Activated naive CD4-positive, alpha-beta T cell treated with anti-CD3 and anti-CD28 coated beads, Interleukin-2, amount 50 U/mL, for 72 hours (primary cell): ENCODE measurements around the gene GHR. TPM values are rescaled to one million over a fixed set of nuclear protein-coding genes. Genes with fewer than 3 reads are reported as not detected.

Source experiments
- ATAC-seq, 2 donors: fragments of 150-1000 bp; cut with Tn5 transposase; 2 replicates each; pipeline ENCODE4 v1.10.0; 2021; ENCODE audit warnings: mild to moderate bottlenecking in 2 of 2, moderate library complexity in 2 of 2
- DNase-seq, 2 donors: peaks; one replicate each; pipeline ENCODE4 v3.0.0; 2021 to 2022; ENCODE audit warnings: low spot score in 2 of 2
- H3K27ac Mint-ChIP-seq, 2 donors: one replicate each; pipeline ENCODE4 v1.8.0; 2022; ENCODE audit warnings: mild to moderate bottlenecking in 2 of 2, mixed read lengths in 2 of 2
- H3K36me3 Mint-ChIP-seq, 2 donors: one replicate each; pipeline ENCODE4 v1.8.0; 2022; ENCODE audit warnings: mixed read lengths in 2 of 2
- H3K9me3 Mint-ChIP-seq, 2 donors: one replicate each; pipeline ENCODE4 v1.8.0; 2022; ENCODE audit warnings: mixed read lengths in 2 of 2
- total RNA-seq, 2 donors: library from RNA; stranded (reverse); gene quantifications; one replicate each; pipeline ENCODE4 v1.2.3, GENCODE V29; 2022

Gene GHR
- total RNA-seq, 2 donors from 2014 or later, result not detected

- ATAC-seq, result no peak
- no peak overlapping the region for H3K27ac Mint-ChIP-seq
- DNase-seq, result no peak
- H3K9me3 Mint-ChIP-seq, result no peaks in the 10 kb centered on the region
- no peaks in the 10 kb centered on the region for H3K36me3 Mint-ChIP-seq
These were observed 208.0 kb downstream of the GHR start for GRCh38 chr5:42631241-42631640.

GRCh38 chr5:42632354-42632900, 209.2 kb downstream of the GHR start:
- no peaks in the 10 kb centered on the region for H3K9me3 Mint-ChIP-seq
- ATAC-seq (no peak), DNase-seq (no peak)
- H3K36me3 Mint-ChIP-seq, result no peaks in the 10 kb centered on the region
- no peak overlapping the region for H3K27ac Mint-ChIP-seq

GRCh38 chr5:42634575-42634974, 211.3 kb downstream of the GHR start:
- Mint-ChIP-seq H3K36me3 (no peaks in the 10 kb centered on the region), H3K9me3 (no peaks in the 10 kb centered on the region), H3K27ac (no peak overlapping the region)
- DNase-seq (no peak), ATAC-seq (no peak)

GRCh38 chr5:42636425-42636824, 213.2 kb downstream of the GHR start:
- DNase-seq, result no peak
- no peaks in the 10 kb centered on the region for H3K36me3 Mint-ChIP-seq
- no peaks in the 10 kb centered on the region for H3K9me3 Mint-ChIP-seq
- no peak overlapping the region for H3K27ac Mint-ChIP-seq
- no peak for ATAC-seq

GRCh38 chr5:42636946-42637345, 213.7 kb downstream of the GHR start:
- no peaks in the 10 kb centered on the region for H3K36me3 Mint-ChIP-seq
- DNase-seq (no peak), ATAC-seq (no peak)
- H3K27ac Mint-ChIP-seq, result no peak overlapping the region
- no peaks in the 10 kb centered on the region for H3K9me3 Mint-ChIP-seq

GRCh38 chr5:42638972-42639371, 215.7 kb downstream of the GHR start:
- Mint-ChIP-seq H3K36me3 (no peaks in the 10 kb centered on the region), H3K9me3 (no peaks in the 10 kb centered on the region), H3K27ac (no peak overlapping the region)
- ATAC-seq, result no peak
- DNase-seq, result no peak

GRCh38 chr5:42640835-42641234, 217.6 kb downstream of the GHR start:
- no peak overlapping the region for H3K27ac Mint-ChIP-seq
- ATAC-seq, result no peak

GRCh38 chr5:42641336-42642005, 218.2 kb downstream of the GHR start:
- H3K27ac Mint-ChIP-seq, result no peak overlapping the region
- ATAC-seq (no peak), DNase-seq (no peak)
- no peaks in the 10 kb centered on the region for H3K9me3 Mint-ChIP-seq
- no peaks in the 10 kb centered on the region for H3K36me3 Mint-ChIP-seq

More at GRCh38 chr5:42640835-42641234, 217.6 kb downstream of the GHR start:
- Mint-ChIP-seq H3K9me3 (no peaks in the 10 kb centered on the region), H3K36me3 (no peaks in the 10 kb centered on the region)
- DNase-seq, result no peak

- ATAC-seq, result no peak
- DNase-seq, result no peak
- Mint-ChIP-seq H3K36me3 (no peaks in the 10 kb centered on the region), H3K27ac (no peak overlapping the region), H3K9me3 (no peaks in the 10 kb centered on the region)
These were observed 218.8 kb downstream of the GHR start for GRCh38 chr5:42642006-42642405.

GRCh38 chr5:42643360-42643759, 220.1 kb downstream of the GHR start:
- Mint-ChIP-seq H3K27ac (no peak overlapping the region), H3K9me3 (no peaks in the 10 kb centered on the region)
- no peak for ATAC-seq

GRCh38 chr5:42645138-42645537, 221.9 kb downstream of the GHR start:
- DNase-seq (no peak), ATAC-seq (no peak)
- no peaks in the 10 kb centered on the region for H3K9me3 Mint-ChIP-seq
- no peaks in the 10 kb centered on the region for H3K36me3 Mint-ChIP-seq
- H3K27ac Mint-ChIP-seq, result no peak overlapping the region

More at GRCh38 chr5:42643360-42643759, 220.1 kb downstream of the GHR start:
- no peak for DNase-seq
- H3K36me3 Mint-ChIP-seq, result no peaks in the 10 kb centered on the region

- no peak for ATAC-seq
- Mint-ChIP-seq H3K27ac (no peak overlapping the region), H3K9me3 (no peaks in the 10 kb centered on the region), H3K36me3 (no peaks in the 10 kb centered on the region)
- no peak for DNase-seq
These were observed 224.8 kb downstream of the GHR start for GRCh38 chr5:42648036-42648435.

GRCh38 chr5:42648915-42649314, 225.7 kb downstream of the GHR start:
- no peak for ATAC-seq
- Mint-ChIP-seq H3K9me3 (no peaks in the 10 kb centered on the region), H3K36me3 (no peaks in the 10 kb centered on the region), H3K27ac (no peak overlapping the region)
- DNase-seq, result no peak

- Mint-ChIP-seq H3K9me3 (no peaks in the 10 kb centered on the region), H3K27ac (no peak overlapping the region), H3K36me3 (no peaks in the 10 kb centered on the region)
- ATAC-seq, result no peak
- no peak for DNase-seq
These were observed 226.8 kb downstream of the GHR start for GRCh38 chr5:42650084-42650483.

GRCh38 chr5:42653705-42654104, 230.5 kb downstream of the GHR start:
- Mint-ChIP-seq H3K27ac (no peak overlapping the region), H3K9me3 (no peaks in the 10 kb centered on the region), H3K36me3 (no peaks in the 10 kb centered on the region)
- DNase-seq (no peak), ATAC-seq (no peak)

GRCh38 chr5:42654645-42655044, 231.4 kb downstream of the GHR start:
- Mint-ChIP-seq H3K9me3 (no peaks in the 10 kb centered on the region), H3K27ac (no peak overlapping the region), H3K36me3 (peaks cover 0 to 7% of the 10 kb centered on the region in 2 donors)
- DNase-seq (no peak), ATAC-seq (no peak)

- no peak overlapping the region for H3K27ac Mint-ChIP-seq
- ATAC-seq (no peak), DNase-seq (no peak)
- peaks cover 0 to 7% of the 10 kb centered on the region in 2 donors for H3K36me3 Mint-ChIP-seq
- peaks cover 0 to 3% of the 10 kb centered on the region in 2 donors for H3K9me3 Mint-ChIP-seq
These were observed 232.9 kb downstream of the GHR start for GRCh38 chr5:42655982-42656650.

GRCh38 chr5:42656651-42657015, 233.4 kb downstream of the GHR start:
- H3K27ac Mint-ChIP-seq, result no peak overlapping the region
- no peak for ATAC-seq

More at GRCh38 chr5:42656651-42657015, 233.4 kb downstream of the GHR start:
- Mint-ChIP-seq H3K9me3 (peaks cover 0 to 3% of the 10 kb centered on the region in 2 donors), H3K36me3 (peaks cover 0 to 7% of the 10 kb centered on the region in 2 donors)
- no peak for DNase-seq
